ENCODE data around the gene KIAA0040.

KIAA0040 gene

GRCh38 chr1:175128523-175128922, 64.1 kb downstream of the KIAA0040 start:
- TF ChIP-seq CTCF (IDR thresholded peaks at IDR 0.05; ENCODE audit: control extremely low read depth, extremely low read depth, low read depth, missing control alignments), result no peak
- CTCF ChIA-PET, result interaction anchor here (1.8 to 19.8 kb wide), 4 partner anchors 13 to 189 kb away, joined by 4 to 289 read pairs (median 66); no protein-coding TSS in a partner anchor
- DNase-seq (ENCODE audit: extremely low spot score), result no peak
- POLR2A ChIA-PET, result no interaction called here

GRCh38 chr1:175127565-175127964, 65.0 kb downstream of the KIAA0040 start:
- TF ChIP-seq CTCF (IDR thresholded peaks at IDR 0.05; ENCODE audit: control extremely low read depth, extremely low read depth, low read depth, missing control alignments), result no peak
- DNase-seq (ENCODE audit: extremely low spot score), result no peak
- POLR2A ChIA-PET, result no interaction called here
- CTCF ChIA-PET, result interaction anchor here (1.2 to 19.8 kb wide), 6 partner anchors 12 to 865 kb away, joined by 3 to 289 read pairs (median 28); no protein-coding TSS in a partner anchor

- no peak for TF ChIP-seq CTCF (IDR thresholded peaks at IDR 0.05; ENCODE audit: control extremely low read depth, extremely low read depth, low read depth, missing control alignments)
- POLR2A ChIA-PET, result no interaction called here
- CTCF ChIA-PET, result interaction anchor here (1.6 to 19.8 kb wide), 7 partner anchors 11 to 98 kb away, joined by 4 to 289 read pairs (median 13); no protein-coding TSS in a partner anchor
- no peak for DNase-seq (ENCODE audit: extremely low spot score)
These were observed 66.2 kb downstream of the KIAA0040 start for GRCh38 chr1:175126347-175126746.

GRCh38 chr1:175124861-175125260, 67.7 kb downstream of the KIAA0040 start:
- ChIA-PET POLR2A (interaction anchor here (0.8 kb wide), 1 partner anchor 21 kb away, joined by 3 read pairs; no protein-coding TSS in a partner anchor), CTCF (interaction anchor here (0.7 to 19.8 kb wide), 28 partner anchors 9 to 326 kb away, joined by 3 to 289 read pairs (median 5); no protein-coding TSS in a partner anchor)
- TF ChIP-seq CTCF (IDR thresholded peaks at IDR 0.05; ENCODE audit: control extremely low read depth, extremely low read depth, low read depth, missing control alignments), result no peak
- DNase-seq (ENCODE audit: extremely low spot score), result no peak

GRCh38 chr1:175120511-175120910, 72.1 kb downstream of the KIAA0040 start:
- POLR2A ChIA-PET, result no interaction called here
- DNase-seq (ENCODE audit: extremely low spot score), result no peak
- CTCF ChIA-PET, result interaction anchor here (1.0 to 2.3 kb wide), 4 partner anchors 31 to 91 kb away, joined by 3 to 7 read pairs (median 5); no protein-coding TSS in a partner anchor
- no peak for TF ChIP-seq CTCF (IDR thresholded peaks at IDR 0.05; ENCODE audit: control extremely low read depth, extremely low read depth, low read depth, missing control alignments)

GRCh38 chr1:175118375-175119367, 73.9 kb downstream of the KIAA0040 start:
- DNase-seq (ENCODE audit: extremely low spot score), result no peak
- no peak for TF ChIP-seq CTCF (IDR thresholded peaks at IDR 0.05; ENCODE audit: control extremely low read depth, extremely low read depth, low read depth, missing control alignments)
- CTCF ChIA-PET, result interaction anchor here (3.4 to 5.6 kb wide), 2 partner anchors 26 to 89 kb away, joined by 9 to 32 read pairs; no protein-coding TSS in a partner anchor
- POLR2A ChIA-PET, result no interaction called here

Measured in GM10248 (cell line).